ENCODE measurements around the gene NDUFV2. TPM values are rescaled to one million over a fixed set of nuclear protein-coding genes. Genes with fewer than 3 reads are reported as not detected.
A peak's percentile ranks its signal among the peaks of the same experiment; 100 is the strongest.

Gene NDUFV2
- total and polyA plus RNA-seq, 2 donors from 2014 or later: 131 to 391 TPM

DNA sequence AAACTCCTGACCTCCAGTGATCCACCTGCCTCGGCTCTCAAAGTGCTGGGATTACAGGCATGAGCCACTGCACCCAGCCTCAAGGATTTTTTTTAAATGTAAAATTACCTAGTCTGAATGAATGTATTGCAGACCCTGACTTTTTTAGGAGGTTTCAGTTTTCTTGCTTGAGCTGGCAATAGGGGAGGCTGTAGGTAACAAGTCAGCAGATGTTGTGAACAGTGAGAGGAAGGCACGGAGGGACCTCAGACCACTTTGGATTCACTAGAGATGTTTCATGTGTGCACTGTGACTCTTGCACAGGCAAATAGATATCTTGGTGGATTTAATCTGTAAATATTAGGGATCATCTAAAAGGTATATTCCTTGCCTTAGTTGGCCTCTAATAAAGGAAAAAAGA lies 6.4 kb downstream of the NDUFV2 start:
- H3K4me1 ChIP-seq (ENCODE audit: control insufficient read depth in 2 of 3, insufficient read depth in 2 of 3, low read depth in 1 of 3, low read length in 3 of 3): peaks cover 3 to 28% (median 22%) of the 10 kb centered on the region in 3 donors
- no peak for FAIRE-seq
- no peak overlapping the region for H3K9ac ChIP-seq (ENCODE audit: low read length in 3 of 3)
- H3K36me3 ChIP-seq (ENCODE audit: control insufficient read depth in 2 of 3, insufficient read depth in 3 of 3, low read length in 3 of 3): no peaks in the 10 kb centered on the region
- H3K4me3 ChIP-seq (ENCODE audit: low read length in 3 of 3): no peak overlapping the region
- no peaks in the 10 kb centered on the region for H3K9me3 ChIP-seq (ENCODE audit: control insufficient read depth in 2 of 3, insufficient read depth in 1 of 3, low read length in 3 of 3)
- no peaks in the 10 kb centered on the region for H3K27me3 ChIP-seq (ENCODE audit: control insufficient read depth, insufficient read depth, low read length)
- TF ChIP-seq, protein P1, sequence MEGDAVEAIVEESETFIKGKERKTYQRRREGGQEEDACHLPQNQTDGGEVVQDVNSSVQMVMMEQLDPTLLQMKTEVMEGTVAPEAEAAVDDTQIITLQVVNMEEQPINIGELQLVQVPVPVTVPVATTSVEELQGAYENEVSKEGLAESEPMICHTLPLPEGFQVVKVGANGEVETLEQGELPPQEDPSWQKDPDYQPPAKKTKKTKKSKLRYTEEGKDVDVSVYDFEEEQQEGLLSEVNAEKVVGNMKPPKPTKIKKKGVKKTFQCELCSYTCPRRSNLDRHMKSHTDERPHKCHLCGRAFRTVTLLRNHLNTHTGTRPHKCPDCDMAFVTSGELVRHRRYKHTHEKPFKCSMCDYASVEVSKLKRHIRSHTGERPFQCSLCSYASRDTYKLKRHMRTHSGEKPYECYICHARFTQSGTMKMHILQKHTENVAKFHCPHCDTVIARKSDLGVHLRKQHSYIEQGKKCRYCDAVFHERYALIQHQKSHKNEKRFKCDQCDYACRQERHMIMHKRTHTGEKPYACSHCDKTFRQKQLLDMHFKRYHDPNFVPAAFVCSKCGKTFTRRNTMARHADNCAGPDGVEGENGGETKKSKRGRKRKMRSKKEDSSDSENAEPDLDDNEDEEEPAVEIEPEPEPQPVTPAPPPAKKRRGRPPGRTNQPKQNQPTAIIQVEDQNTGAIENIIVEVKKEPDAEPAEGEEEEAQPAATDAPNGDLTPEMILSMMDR (IDR thresholded peaks at IDR 0.05; ENCODE audit: borderline replicate concordance, extremely low read depth, insufficient read depth): no peak
- intact Hi-C loops (cut with DNase I): no loop called here
- H3K27ac ChIP-seq (ENCODE audit: low read depth in 2 of 2, low read length in 2 of 2): peak overlapping the region in 1 of 2 donors; percentile 58
- DNase-seq: no peak

DNA sequence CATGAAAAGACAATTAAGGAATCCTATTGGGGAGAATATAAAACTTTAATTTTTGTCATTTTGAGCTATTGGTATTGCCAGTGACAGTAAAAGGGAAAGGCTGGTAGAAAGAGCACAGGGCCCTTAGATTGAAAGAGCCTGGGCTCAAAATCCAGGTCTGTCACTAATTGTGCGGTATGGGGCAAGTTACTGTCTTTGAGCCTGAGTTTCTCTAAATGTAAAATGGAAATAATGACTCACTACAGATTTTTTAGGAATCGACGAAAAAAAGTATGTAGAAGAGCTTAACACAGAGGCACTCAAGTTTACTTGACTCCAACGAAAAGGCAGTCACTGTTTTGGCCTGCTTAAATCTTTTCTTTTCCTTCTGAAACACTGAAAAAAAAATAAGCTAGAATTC lies 7.0 kb downstream of the NDUFV2 start:
- no peak for DNase-seq
- TF ChIP-seq, protein P1 (IDR thresholded peaks at IDR 0.05; ENCODE audit: borderline replicate concordance, extremely low read depth, insufficient read depth): no peak
- no peaks in the 10 kb centered on the region for H3K27me3 ChIP-seq (ENCODE audit: control insufficient read depth, insufficient read depth, low read length)
- H3K9me3 ChIP-seq (ENCODE audit: control insufficient read depth in 2 of 3, insufficient read depth in 1 of 3, low read length in 3 of 3): no peaks in the 10 kb centered on the region
- peaks cover 3 to 26% (median 17%) of the 10 kb centered on the region in 3 donors for H3K4me1 ChIP-seq (ENCODE audit: control insufficient read depth in 2 of 3, insufficient read depth in 2 of 3, low read depth in 1 of 3, low read length in 3 of 3)
- H3K4me3 ChIP-seq (ENCODE audit: low read length in 3 of 3): no peak overlapping the region
- FAIRE-seq: no peak
- H3K9ac ChIP-seq (ENCODE audit: low read length in 3 of 3): no peak overlapping the region
- H3K27ac ChIP-seq (ENCODE audit: low read depth in 2 of 2, low read length in 2 of 2): no peak overlapping the region
- H3K36me3 ChIP-seq (ENCODE audit: control insufficient read depth in 2 of 3, insufficient read depth in 3 of 3, low read length in 3 of 3): no peaks in the 10 kb centered on the region
- intact Hi-C loops (cut with DNase I): no loop called here

DNA sequence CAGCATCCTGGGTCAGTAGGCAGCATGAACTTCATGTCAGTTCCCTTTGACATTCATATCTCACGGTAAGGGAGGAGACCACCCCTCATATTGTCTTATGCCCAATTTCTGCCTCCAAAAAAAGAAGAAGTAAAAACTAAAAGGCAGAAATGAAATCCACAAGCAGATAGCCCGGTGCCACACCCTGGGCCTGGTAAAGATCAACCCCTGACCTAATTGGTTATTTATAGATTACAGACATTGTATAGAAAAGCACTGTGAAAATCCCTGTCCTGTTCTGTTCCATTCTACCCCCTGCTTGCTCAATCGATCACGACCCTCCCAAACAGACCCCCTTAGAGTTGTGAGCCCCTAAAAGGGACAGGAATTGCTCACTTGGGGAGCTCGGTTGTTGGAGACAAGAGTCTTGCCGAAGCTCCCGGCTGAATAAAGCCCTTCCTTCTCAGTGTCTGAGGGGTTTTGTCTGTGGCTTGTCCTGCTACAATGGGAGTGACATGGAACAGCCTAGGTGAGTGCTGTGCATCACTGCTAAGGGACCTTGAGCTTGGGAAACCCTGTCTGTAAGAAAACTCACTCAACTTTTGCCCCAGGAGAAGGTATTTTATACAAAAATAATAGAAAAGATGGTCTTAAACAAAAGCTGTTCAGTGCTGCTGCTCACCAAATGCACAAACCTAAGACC lies 11.1 kb downstream of the NDUFV2 start:
- FAIRE-seq: no peak
- H3K27ac ChIP-seq (ENCODE audit: low read depth in 2 of 2, low read length in 2 of 2): no peak overlapping the region
- H3K4me1 ChIP-seq (ENCODE audit: control insufficient read depth in 2 of 3, insufficient read depth in 2 of 3, low read depth in 1 of 3, low read length in 3 of 3): peaks cover 3 to 7% (median 7%) of the 10 kb centered on the region in 3 donors

More for the DNA sequence above, 11.1 kb downstream of the NDUFV2 start:
- no peak for DNase-seq
- TF ChIP-seq, protein P1 (IDR thresholded peaks at IDR 0.05; ENCODE audit: borderline replicate concordance, extremely low read depth, insufficient read depth): no peak
- H3K9ac ChIP-seq (ENCODE audit: low read length in 3 of 3): no peak overlapping the region
- no peak overlapping the region for H3K4me3 ChIP-seq (ENCODE audit: low read length in 3 of 3)
- peaks cover 0 to 2% (median 0%) of the 10 kb centered on the region in 3 donors for H3K36me3 ChIP-seq (ENCODE audit: control insufficient read depth in 2 of 3, insufficient read depth in 3 of 3, low read length in 3 of 3)
- intact Hi-C loops (cut with DNase I): no loop called here
- H3K9me3 ChIP-seq (ENCODE audit: control insufficient read depth in 2 of 3, insufficient read depth in 1 of 3, low read length in 3 of 3): no peaks in the 10 kb centered on the region
- no peaks in the 10 kb centered on the region for H3K27me3 ChIP-seq (ENCODE audit: control insufficient read depth, insufficient read depth, low read length)

Data from kidney (tissue), 14 donors.